ENCODE results near the gene RANBP17.
"Not testable (repeated sequence)": the region's sequence is repeated elsewhere in the genome, so short reads cannot be mapped to it uniquely, and the experiment has no call there.

RANBP17 gene

GRCh38 chr5:171029401-171029800, 167.6 kb downstream of the RANBP17 start:
- TF ChIP-seq, protein P1, sequence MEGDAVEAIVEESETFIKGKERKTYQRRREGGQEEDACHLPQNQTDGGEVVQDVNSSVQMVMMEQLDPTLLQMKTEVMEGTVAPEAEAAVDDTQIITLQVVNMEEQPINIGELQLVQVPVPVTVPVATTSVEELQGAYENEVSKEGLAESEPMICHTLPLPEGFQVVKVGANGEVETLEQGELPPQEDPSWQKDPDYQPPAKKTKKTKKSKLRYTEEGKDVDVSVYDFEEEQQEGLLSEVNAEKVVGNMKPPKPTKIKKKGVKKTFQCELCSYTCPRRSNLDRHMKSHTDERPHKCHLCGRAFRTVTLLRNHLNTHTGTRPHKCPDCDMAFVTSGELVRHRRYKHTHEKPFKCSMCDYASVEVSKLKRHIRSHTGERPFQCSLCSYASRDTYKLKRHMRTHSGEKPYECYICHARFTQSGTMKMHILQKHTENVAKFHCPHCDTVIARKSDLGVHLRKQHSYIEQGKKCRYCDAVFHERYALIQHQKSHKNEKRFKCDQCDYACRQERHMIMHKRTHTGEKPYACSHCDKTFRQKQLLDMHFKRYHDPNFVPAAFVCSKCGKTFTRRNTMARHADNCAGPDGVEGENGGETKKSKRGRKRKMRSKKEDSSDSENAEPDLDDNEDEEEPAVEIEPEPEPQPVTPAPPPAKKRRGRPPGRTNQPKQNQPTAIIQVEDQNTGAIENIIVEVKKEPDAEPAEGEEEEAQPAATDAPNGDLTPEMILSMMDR (IDR thresholded peaks at IDR 0.05; ENCODE audit: low read depth, low read length, missing control alignments) = no peak
- no peak for DNase-seq (ENCODE audit: low read depth)
- no peak overlapping the region for H3K4me3 ChIP-seq (ENCODE audit: low read depth, low read length)

- no peak for DNase-seq (ENCODE audit: low read depth)
- TF ChIP-seq, protein P1 (IDR thresholded peaks at IDR 0.05; ENCODE audit: low read depth, low read length, missing control alignments) = no peak
- no peak overlapping the region for H3K4me3 ChIP-seq (ENCODE audit: low read depth, low read length)
Measured at GRCh38 chr5:171031977-171032376, 170.2 kb downstream of the RANBP17 start.

DNA sequence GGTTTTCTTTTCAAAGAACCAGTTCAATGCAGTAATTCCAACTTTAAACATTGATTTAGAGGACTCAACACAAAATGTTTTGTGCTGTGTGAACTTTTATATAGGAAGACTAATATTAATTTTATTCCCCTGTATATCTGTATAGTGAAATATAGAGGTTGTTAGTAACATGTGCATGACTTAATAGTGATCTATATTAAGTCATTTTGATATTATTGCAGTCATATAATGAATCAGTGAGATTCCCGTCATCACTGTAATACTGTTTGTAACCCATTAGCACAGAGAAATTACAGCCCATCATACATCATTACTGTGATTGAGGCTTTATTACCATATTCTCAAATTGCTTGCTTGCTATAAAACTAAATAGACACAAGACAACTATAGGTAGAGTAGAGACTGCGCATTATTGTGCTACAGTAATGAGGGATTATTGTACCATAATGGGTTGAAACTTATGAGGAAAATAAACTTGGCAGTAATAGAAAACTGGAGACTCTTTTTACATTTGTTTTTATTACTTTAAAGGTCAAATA, 170.7 kb downstream of the RANBP17 start:
- DNase-seq (ENCODE audit: low read depth) = no peak
- H3K4me3 ChIP-seq (ENCODE audit: low read depth, low read length) = no peak overlapping the region
- TF ChIP-seq, protein P1 (IDR thresholded peaks at IDR 0.05; ENCODE audit: low read depth, low read length, missing control alignments) = no peak

DNA sequence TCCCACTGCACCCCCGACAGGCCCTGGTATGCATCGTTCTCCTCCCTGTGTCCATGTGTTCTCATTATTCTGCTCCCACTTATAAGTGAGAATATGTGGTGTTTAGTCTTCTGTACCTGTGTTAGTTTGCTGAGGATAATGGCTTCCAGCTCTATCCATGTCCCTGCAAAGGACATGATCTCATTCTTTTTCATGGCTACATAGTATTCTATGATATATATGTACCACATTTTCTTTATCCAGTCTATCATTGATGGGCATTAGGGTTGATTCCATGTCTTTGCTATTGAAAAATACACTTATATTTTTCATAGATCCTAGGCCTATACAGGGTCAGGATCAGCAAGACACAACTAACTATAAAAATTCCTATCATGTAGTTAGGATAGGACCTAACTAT, 180.1 kb downstream of the RANBP17 start:
- not testable (repeated sequence) for DNase-seq (ENCODE audit: low read depth); H3K4me3 ChIP-seq (ENCODE audit: low read depth, low read length)

DNA sequence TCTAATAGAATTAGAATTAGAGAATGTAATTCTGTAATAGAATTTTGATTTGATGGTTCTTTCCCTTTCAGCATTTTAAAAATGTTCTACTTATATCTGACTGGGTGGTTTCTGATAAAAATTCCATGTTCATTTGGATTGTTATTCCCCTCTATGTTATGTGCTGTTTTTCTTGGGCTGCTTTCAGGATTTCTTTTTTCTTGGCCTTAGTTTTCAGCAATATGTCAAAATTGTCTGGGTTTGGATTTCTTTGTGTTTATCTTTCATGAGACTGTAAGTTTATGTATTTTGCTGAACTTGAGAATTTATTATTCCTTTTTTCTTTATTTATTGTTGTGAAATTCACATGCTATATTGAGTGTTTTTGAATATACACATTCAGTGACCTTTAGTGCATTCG, 189.1 kb downstream of the RANBP17 start:
- TF ChIP-seq, protein P1 (IDR thresholded peaks at IDR 0.05; ENCODE audit: low read depth, low read length, missing control alignments) = no peak
- H3K4me3 ChIP-seq (ENCODE audit: low read depth, low read length) = no peak overlapping the region
- DNase-seq (ENCODE audit: low read depth) = no peak

DNA sequence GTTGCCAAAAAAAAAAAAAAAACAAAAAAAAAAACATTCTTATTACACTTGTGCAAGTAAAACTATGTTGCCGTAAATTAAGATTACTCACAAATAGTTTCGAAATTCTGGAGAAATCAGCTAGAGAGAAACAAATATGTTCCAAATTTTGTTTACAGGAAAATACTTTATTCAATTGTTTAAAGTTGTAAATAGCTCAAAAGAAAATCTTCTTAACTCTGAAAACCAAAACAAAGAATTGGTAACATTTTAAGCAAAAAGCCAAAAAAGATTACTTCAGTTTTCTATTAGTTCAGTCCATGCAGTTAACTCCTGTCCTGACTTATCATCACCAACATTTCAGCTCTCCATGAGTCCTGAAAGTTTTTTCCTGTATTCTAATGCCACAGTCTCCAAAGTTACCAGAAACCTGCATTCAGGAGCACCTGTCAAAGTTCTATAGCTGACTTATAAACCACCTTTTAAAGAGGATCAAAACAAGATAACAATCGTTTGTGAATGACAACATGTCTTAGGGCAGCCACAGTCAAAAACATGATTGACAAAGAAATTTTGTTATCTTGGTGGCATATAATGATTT, 194.1 kb downstream of the RANBP17 start:
- TF ChIP-seq, protein P1 (IDR thresholded peaks at IDR 0.05; ENCODE audit: low read depth, low read length, missing control alignments) = no peak
- H3K4me3 ChIP-seq (ENCODE audit: low read depth, low read length) = no peak overlapping the region
- no peak for DNase-seq (ENCODE audit: low read depth)

- TF ChIP-seq, protein P1 (IDR thresholded peaks at IDR 0.05; ENCODE audit: low read depth, low read length, missing control alignments) = no peak
- no peak for DNase-seq (ENCODE audit: low read depth)
- H3K4me3 ChIP-seq (ENCODE audit: low read depth, low read length) = no peak overlapping the region
Measured at GRCh38 chr5:171067540-171068130, 205.8 kb downstream of the RANBP17 start.
